Endothelial cell (in vitro differentiated cells): ENCODE data around the gene ERCC6. TPM values are rescaled to one million over a fixed set of nuclear protein-coding genes. Genes with fewer than 3 reads are reported as not detected.

Experiments used
- DNase-seq: peaks from one replicate; pipeline ENCODE4 v3.0.0; 2021; ENCODE audit warnings: low spot score
- H3K27ac Mint-ChIP-seq: one replicate; pipeline ENCODE4 v1.8.0; 2021; ENCODE audit warnings: mixed read lengths, inconsistent platforms; ENCODE audit not compliant: unreplicated experiment
- H3K27me3 Mint-ChIP-seq: one replicate; pipeline ENCODE4 v1.8.0; 2021; ENCODE audit warnings: mild to moderate bottlenecking, moderate library complexity, mixed read lengths, inconsistent platforms; ENCODE audit not compliant: unreplicated experiment
- H3K36me3 Mint-ChIP-seq: one replicate; pipeline ENCODE4 v1.8.0; 2021; ENCODE audit warnings: mild to moderate bottlenecking, low read depth, mixed read lengths, inconsistent platforms; ENCODE audit not compliant: unreplicated experiment
- H3K4me1 Mint-ChIP-seq: one replicate; pipeline ENCODE4 v1.8.0; 2021; ENCODE audit warnings: mild to moderate bottlenecking, mixed read lengths, inconsistent platforms; ENCODE audit not compliant: unreplicated experiment
- H3K4me3 Mint-ChIP-seq: one replicate; pipeline ENCODE4 v1.8.0; 2021; ENCODE audit warnings: mild to moderate bottlenecking, mixed read lengths, inconsistent platforms; ENCODE audit not compliant: unreplicated experiment
- H3K9me3 Mint-ChIP-seq: one replicate; pipeline ENCODE4 v1.8.0; 2021; ENCODE audit warnings: mixed read lengths, inconsistent platforms; ENCODE audit not compliant: unreplicated experiment
- CTCF ChIP-seq: fragments of 200-600 bp; sonication (generic); IDR thresholded peaks from one replicate; pipeline ENCODE4 v1.5.0; 2021; ENCODE audit warnings: antibody characterized with exemption; ENCODE audit not compliant: unreplicated experiment
- total RNA-seq: library from RNA; stranded (reverse); fragmentation: NEBNext Ultra II Directional; extraction: Animal tissue kit (Norgen Biotek cat#: 25700); gene quantifications from one replicate; pipeline ENCODE4 v1.2.1, GENCODE V29; 2021; ENCODE audit not compliant: unreplicated experiment

The ERCC6 gene
- total RNA-seq, 1 donor from 2014 or later: 25.8 TPM

DNA sequence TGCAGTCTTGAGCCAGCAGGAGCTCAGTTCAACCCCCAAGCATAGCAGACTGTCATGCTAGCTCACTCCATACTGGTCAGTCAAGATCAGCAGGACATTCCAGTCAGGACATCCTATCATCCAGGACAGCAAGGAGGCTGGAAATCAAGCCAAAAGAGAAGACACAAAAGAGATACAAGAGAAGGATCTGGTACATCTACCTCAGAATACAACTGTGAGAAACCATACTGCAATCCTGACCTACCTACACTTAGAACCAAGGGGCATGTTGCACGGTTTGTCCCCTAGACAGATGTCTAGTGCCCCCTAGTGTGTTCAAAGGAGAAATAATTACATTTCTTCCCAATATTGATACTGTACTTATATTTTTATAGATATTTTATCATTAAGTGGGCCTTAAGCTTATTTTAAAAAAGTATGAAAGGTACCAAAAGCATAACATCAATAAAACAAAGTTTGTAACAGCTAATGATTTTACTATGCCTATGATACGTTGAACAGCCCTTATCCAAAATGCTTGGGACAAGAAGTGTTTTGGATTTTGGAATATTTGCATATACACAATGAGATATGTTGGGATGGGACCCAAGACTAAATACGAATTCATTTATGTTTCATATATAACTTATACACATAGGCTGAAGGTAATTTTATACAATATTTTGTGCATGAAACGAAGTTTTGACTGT, 26.7 kb downstream of the ERCC6 start:
- H3K4me1 Mint-ChIP-seq: peaks cover 2% of the 10 kb centered on the region
- no peak for DNase-seq
- H3K27me3 Mint-ChIP-seq: peaks cover 3% of the 10 kb centered on the region
- H3K4me3 Mint-ChIP-seq: no peak overlapping the region
- H3K27ac Mint-ChIP-seq: no peak overlapping the region
- H3K36me3 Mint-ChIP-seq: no peaks in the 10 kb centered on the region
- peak; percentile 69 for TF ChIP-seq CTCF
- H3K9me3 Mint-ChIP-seq: no peaks in the 10 kb centered on the region

- Mint-ChIP-seq H3K9me3 (no peaks in the 10 kb centered on the region), H3K27me3 (peaks cover 3% of the 10 kb centered on the region), H3K27ac (no peak overlapping the region), H3K4me1 (peaks cover 2% of the 10 kb centered on the region), H3K36me3 (no peaks in the 10 kb centered on the region), H3K4me3 (no peak overlapping the region)
- DNase-seq: no peak
- no peak for TF ChIP-seq CTCF
Measured at GRCh38 chr10:49509771-49510303, 29.1 kb downstream of the ERCC6 start.

GRCh38 chr10:49508654-49509053, 30.3 kb downstream of the ERCC6 start:
- Mint-ChIP-seq H3K27ac (no peak overlapping the region), H3K36me3 (no peaks in the 10 kb centered on the region), H3K9me3 (no peaks in the 10 kb centered on the region), H3K4me1 (no peaks in the 10 kb centered on the region), H3K4me3 (no peak overlapping the region), H3K27me3 (peaks cover 3% of the 10 kb centered on the region)
- no peak for DNase-seq
- TF ChIP-seq CTCF: no peak

GRCh38 chr10:49508249-49508648, 30.7 kb downstream of the ERCC6 start:
- Mint-ChIP-seq H3K4me3 (no peak overlapping the region), H3K4me1 (no peaks in the 10 kb centered on the region), H3K27ac (no peak overlapping the region), H3K9me3 (no peaks in the 10 kb centered on the region), H3K36me3 (no peaks in the 10 kb centered on the region), H3K27me3 (peaks cover 3% of the 10 kb centered on the region)
- no peak for DNase-seq
- TF ChIP-seq CTCF: no peak

- H3K27me3 Mint-ChIP-seq: peaks cover 3% of the 10 kb centered on the region
- no peaks in the 10 kb centered on the region for H3K4me1 Mint-ChIP-seq
- no peak overlapping the region for H3K4me3 Mint-ChIP-seq
- no peak overlapping the region for H3K27ac Mint-ChIP-seq
- no peaks in the 10 kb centered on the region for H3K9me3 Mint-ChIP-seq
- no peaks in the 10 kb centered on the region for H3K36me3 Mint-ChIP-seq
- DNase-seq: no peak
- TF ChIP-seq CTCF: no peak
Measured at GRCh38 chr10:49505589-49505988, 33.3 kb downstream of the ERCC6 start.
